ENCODE data around the gene XIRP1.

- TF ChIP-seq CTCF (IDR thresholded peaks at IDR 0.05): no peak
- TF ChIP-seq POLR2A (IDR thresholded peaks at IDR 0.05): no peak
Measured at GRCh38 chr3:39219702-39220101, 27.3 kb upstream of the XIRP1 start.

All from Peyer's patch (tissue), 4 donors.